Endothelial cell (in vitro differentiated cells): ENCODE results near the gene MMP23B. TPM values are rescaled to one million over a fixed set of nuclear protein-coding genes. Genes with fewer than 3 reads are reported as not detected.

ENCODE experiments used
- DNase-seq: peaks from one replicate; pipeline ENCODE4 v3.0.0; 2021; ENCODE audit warnings: low spot score
- H3K27ac Mint-ChIP-seq: one replicate; pipeline ENCODE4 v1.8.0; 2021; ENCODE audit warnings: mixed read lengths, inconsistent platforms; ENCODE audit not compliant: unreplicated experiment
- H3K27me3 Mint-ChIP-seq: one replicate; pipeline ENCODE4 v1.8.0; 2021; ENCODE audit warnings: mild to moderate bottlenecking, moderate library complexity, mixed read lengths, inconsistent platforms; ENCODE audit not compliant: unreplicated experiment
- H3K36me3 Mint-ChIP-seq: one replicate; pipeline ENCODE4 v1.8.0; 2021; ENCODE audit warnings: mild to moderate bottlenecking, low read depth, mixed read lengths, inconsistent platforms; ENCODE audit not compliant: unreplicated experiment
- H3K4me1 Mint-ChIP-seq: one replicate; pipeline ENCODE4 v1.8.0; 2021; ENCODE audit warnings: mild to moderate bottlenecking, mixed read lengths, inconsistent platforms; ENCODE audit not compliant: unreplicated experiment
- H3K4me3 Mint-ChIP-seq: one replicate; pipeline ENCODE4 v1.8.0; 2021; ENCODE audit warnings: mild to moderate bottlenecking, mixed read lengths, inconsistent platforms; ENCODE audit not compliant: unreplicated experiment
- H3K9me3 Mint-ChIP-seq: one replicate; pipeline ENCODE4 v1.8.0; 2021; ENCODE audit warnings: mixed read lengths, inconsistent platforms; ENCODE audit not compliant: unreplicated experiment
- CTCF ChIP-seq: fragments of 200-600 bp; sonication (generic); IDR thresholded peaks from one replicate; pipeline ENCODE4 v1.5.0; 2021; ENCODE audit warnings: antibody characterized with exemption; ENCODE audit not compliant: unreplicated experiment
- long read RNA-seq: library from polyadenylated mRNA; unstranded; transcript quantifications from one replicate; pipeline ENCODE4 v2.0.0, GENCODE V29; 2020; ENCODE audit not compliant: unreplicated experiment
- total RNA-seq: library from RNA; stranded (reverse); fragmentation: NEBNext Ultra II Directional; extraction: Animal tissue kit (Norgen Biotek cat#: 25700); gene quantifications from one replicate; pipeline ENCODE4 v1.2.1, GENCODE V29; 2021; ENCODE audit not compliant: unreplicated experiment

Gene MMP23B
- total RNA-seq: 26.7 TPM
- long read RNA-seq, transcript MMP23B-201 (8 exons, 1,326 nt): major isoform, 6 of 8 reads
- long read RNA-seq, partial matches to known transcripts: 0 of 8 reads
- long read RNA-seq, other reads (novel, unspliced or antisense): 2 of 8 reads

- Mint-ChIP-seq H3K36me3 (no peaks in the 10 kb centered on the region), H3K9me3 (no peaks in the 10 kb centered on the region), H3K27me3 (peaks cover 1% of the 10 kb centered on the region), H3K4me3 (no peak within 1 kb of the TSS), H3K27ac (no peak within 1 kb of the TSS), H3K4me1 (no peaks in the 10 kb centered on the region)
- no peak for DNase-seq
- TF ChIP-seq CTCF: no peak
Observed at GRCh38 chr1:1631782-1632420, at the start of gene MMP23B. TSS of gene MMP23B (plus strand) at chr1:1632173. CDS start at chr1:1632219, 46 bp downstream.

GRCh38 chr1:1582585-1583346 lies 49.2 kb upstream of the MMP23B start:
- TF ChIP-seq CTCF: no peak
- no peak overlapping the region for H3K4me3 Mint-ChIP-seq
- H3K9me3 Mint-ChIP-seq: no peaks in the 10 kb centered on the region
- no peaks in the 10 kb centered on the region for H3K36me3 Mint-ChIP-seq
- DNase-seq: no peak
- peaks cover 2% of the 10 kb centered on the region for H3K27me3 Mint-ChIP-seq
- no peaks in the 10 kb centered on the region for H3K4me1 Mint-ChIP-seq
- no peak overlapping the region for H3K27ac Mint-ChIP-seq

GRCh38 chr1:1583347-1584010 lies 48.5 kb upstream of the MMP23B start:
- H3K27me3 Mint-ChIP-seq: peaks cover 2% of the 10 kb centered on the region
- DNase-seq: no peak
- no peak overlapping the region for H3K27ac Mint-ChIP-seq

GRCh38 chr1:1591452-1591851 lies 40.5 kb upstream of the MMP23B start:
- DNase-seq: no peak

More at GRCh38 chr1:1583347-1584010, 48.5 kb upstream of the MMP23B start:
- TF ChIP-seq CTCF: no peak
- Mint-ChIP-seq H3K4me1 (no peaks in the 10 kb centered on the region), H3K36me3 (no peaks in the 10 kb centered on the region), H3K4me3 (no peak overlapping the region), H3K9me3 (no peaks in the 10 kb centered on the region)

More at GRCh38 chr1:1591452-1591851, 40.5 kb upstream of the MMP23B start:
- Mint-ChIP-seq H3K27me3 (peaks cover 9% of the 10 kb centered on the region), H3K4me3 (no peak overlapping the region), H3K9me3 (no peaks in the 10 kb centered on the region), H3K4me1 (no peaks in the 10 kb centered on the region), H3K27ac (no peak overlapping the region), H3K36me3 (no peaks in the 10 kb centered on the region)
- no peak for TF ChIP-seq CTCF
